Type B pancreatic cell (in vitro differentiated cells): ENCODE results near the gene OR8D2. TPM values are rescaled to one million over a fixed set of nuclear protein-coding genes. Genes with fewer than 3 reads are reported as not detected.

ENCODE experiments used
- DNase-seq: peaks from one replicate; pipeline ENCODE4 v3.0.0; 2021; ENCODE audit warnings: mixed read lengths; ENCODE audit not compliant: unreplicated experiment; ENCODE audit errors: extremely low spot score
- H3K27ac Mint-ChIP-seq: 2 replicates; pipeline ENCODE4 v1.8.0; 2021; ENCODE audit warnings: mild to moderate bottlenecking, mixed read lengths
- H3K27me3 Mint-ChIP-seq: 2 replicates; pipeline ENCODE4 v1.8.0; 2021; ENCODE audit warnings: mixed read lengths
- H3K36me3 Mint-ChIP-seq: 2 replicates; pipeline ENCODE4 v1.8.0; 2021; ENCODE audit warnings: mixed read lengths
- H3K4me1 Mint-ChIP-seq: one replicate; pipeline ENCODE4 v1.8.0; 2021; ENCODE audit warnings: mixed read lengths; ENCODE audit not compliant: unreplicated experiment
- H3K4me3 Mint-ChIP-seq: 2 replicates; pipeline ENCODE4 v1.8.0; 2021; ENCODE audit warnings: mild to moderate bottlenecking, mixed read lengths
- H3K9me3 Mint-ChIP-seq: 2 replicates; pipeline ENCODE4 v1.8.0; 2021; ENCODE audit warnings: mixed read lengths
- long read RNA-seq: library from polyadenylated mRNA; unstranded; transcript quantifications from one replicate; pipeline ENCODE4 v2.0.0, GENCODE V29; 2020
- total RNA-seq: library from RNA; stranded (reverse); gene quantifications from 2 replicates; pipeline ENCODE4 v1.2.1, GENCODE V29; 2021; ENCODE audit warnings: low replicate concordance
- TF ChIP-seq, protein P1 (sequence below): fragments of 200-600 bp; sonication (generic); conservative IDR thresholded peaks from 2 replicates; pipeline ENCODE4 v1.5.0; 2021; ENCODE audit warnings: antibody characterized with exemption, mild to moderate bottlenecking

The OR8D2 gene, protein sequence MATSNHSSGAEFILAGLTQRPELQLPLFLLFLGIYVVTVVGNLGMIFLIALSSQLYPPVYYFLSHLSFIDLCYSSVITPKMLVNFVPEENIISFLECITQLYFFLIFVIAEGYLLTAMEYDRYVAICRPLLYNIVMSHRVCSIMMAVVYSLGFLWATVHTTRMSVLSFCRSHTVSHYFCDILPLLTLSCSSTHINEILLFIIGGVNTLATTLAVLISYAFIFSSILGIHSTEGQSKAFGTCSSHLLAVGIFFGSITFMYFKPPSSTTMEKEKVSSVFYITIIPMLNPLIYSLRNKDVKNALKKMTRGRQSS
- not detected in 2 replicates for total RNA-seq
- long read RNA-seq: 0 reads

DNA sequence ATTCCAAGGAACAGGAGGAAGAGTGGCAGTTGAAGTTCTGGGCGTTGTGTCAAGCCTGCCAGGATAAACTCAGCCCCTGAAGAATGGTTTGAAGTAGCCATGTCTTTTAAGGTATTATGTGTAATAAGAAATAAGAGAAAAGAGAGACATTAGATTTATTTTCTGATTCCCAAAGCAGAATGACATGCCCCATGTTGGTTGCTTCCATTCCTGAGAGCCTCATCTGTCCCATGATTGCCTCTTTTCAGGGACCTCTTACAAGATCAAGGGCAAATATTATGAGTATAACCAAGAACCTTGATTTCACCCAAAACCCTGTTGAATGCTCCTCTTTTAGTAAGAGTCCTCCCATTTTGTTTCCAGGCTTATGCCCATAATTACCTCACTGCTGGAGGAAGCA, at the start of gene OR8D2:
OR8D2 (minus strand) TSS at position 101 of the 400 bp plus-strand sequence; CDS start at position 101, 0 bp downstream.
- no peaks in the 10 kb centered on the region for H3K36me3 Mint-ChIP-seq
- H3K27ac Mint-ChIP-seq: no peak within 1 kb of the TSS

DNA sequence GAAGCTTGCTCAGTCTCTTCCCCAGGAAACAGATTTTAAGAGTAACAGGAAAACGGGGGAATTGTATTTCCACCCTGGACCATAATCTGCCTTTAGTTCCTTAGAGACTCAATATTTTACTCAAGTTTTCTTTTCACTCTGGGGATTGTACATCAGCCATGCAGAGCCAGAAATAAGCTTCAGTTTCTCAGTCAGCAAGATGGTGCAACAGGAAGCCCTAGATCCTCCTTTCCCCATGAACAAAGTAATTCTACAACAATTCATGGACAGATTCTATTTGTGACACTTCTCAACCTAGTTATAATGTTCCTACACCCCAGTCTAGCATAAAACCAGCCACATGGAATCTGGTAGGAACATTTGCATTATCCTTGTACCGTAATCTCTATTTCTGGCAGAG, 39.6 kb upstream of the OR8D2 start:
- no peaks in the 10 kb centered on the region for H3K4me1 Mint-ChIP-seq

More for the DNA sequence above, at the start of gene OR8D2:
- TF ChIP-seq, protein P1, sequence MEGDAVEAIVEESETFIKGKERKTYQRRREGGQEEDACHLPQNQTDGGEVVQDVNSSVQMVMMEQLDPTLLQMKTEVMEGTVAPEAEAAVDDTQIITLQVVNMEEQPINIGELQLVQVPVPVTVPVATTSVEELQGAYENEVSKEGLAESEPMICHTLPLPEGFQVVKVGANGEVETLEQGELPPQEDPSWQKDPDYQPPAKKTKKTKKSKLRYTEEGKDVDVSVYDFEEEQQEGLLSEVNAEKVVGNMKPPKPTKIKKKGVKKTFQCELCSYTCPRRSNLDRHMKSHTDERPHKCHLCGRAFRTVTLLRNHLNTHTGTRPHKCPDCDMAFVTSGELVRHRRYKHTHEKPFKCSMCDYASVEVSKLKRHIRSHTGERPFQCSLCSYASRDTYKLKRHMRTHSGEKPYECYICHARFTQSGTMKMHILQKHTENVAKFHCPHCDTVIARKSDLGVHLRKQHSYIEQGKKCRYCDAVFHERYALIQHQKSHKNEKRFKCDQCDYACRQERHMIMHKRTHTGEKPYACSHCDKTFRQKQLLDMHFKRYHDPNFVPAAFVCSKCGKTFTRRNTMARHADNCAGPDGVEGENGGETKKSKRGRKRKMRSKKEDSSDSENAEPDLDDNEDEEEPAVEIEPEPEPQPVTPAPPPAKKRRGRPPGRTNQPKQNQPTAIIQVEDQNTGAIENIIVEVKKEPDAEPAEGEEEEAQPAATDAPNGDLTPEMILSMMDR: no peak
- H3K9me3 Mint-ChIP-seq: no peaks in the 10 kb centered on the region
- H3K4me1 Mint-ChIP-seq: no peaks in the 10 kb centered on the region
- no peak within 1 kb of the TSS for H3K4me3 Mint-ChIP-seq
- DNase-seq: no peak
- H3K27me3 Mint-ChIP-seq: peaks cover 21% of the 10 kb centered on the region

DNA sequence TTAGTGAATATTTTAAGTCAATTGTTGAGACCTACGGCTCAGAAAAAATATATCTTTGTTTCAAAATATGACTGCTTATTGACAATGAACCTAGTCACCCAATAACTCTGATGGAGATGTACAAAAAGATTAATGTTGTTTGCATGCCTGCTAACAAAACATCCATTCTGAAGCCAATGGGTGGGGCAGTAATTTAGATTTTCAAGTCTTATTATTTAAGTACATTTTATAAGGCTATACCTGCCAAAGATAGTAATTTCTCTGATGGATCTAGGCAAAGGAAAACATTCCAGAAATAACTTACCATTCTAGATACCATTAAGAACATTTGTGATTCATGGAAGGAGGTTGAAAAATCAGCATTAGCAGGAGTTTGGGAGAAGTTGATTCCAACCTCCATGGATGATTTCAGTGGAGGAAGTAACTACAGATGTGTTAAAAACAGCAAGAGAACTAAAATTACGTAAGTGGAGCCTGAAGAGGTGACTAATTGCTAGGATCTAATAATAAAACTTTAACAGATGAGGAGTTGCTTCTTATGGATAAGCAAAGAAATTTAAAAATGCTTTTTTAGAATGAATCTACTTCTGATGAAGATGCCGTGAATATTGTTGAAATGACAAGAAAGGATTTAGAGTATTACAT, 26.4 kb upstream of the OR8D2 start:
- Mint-ChIP-seq H3K27ac (no peak overlapping the region), H3K4me1 (no peaks in the 10 kb centered on the region), H3K4me3 (no peak overlapping the region), H3K9me3 (no peaks in the 10 kb centered on the region), H3K36me3 (no peaks in the 10 kb centered on the region), H3K27me3 (no peaks in the 10 kb centered on the region)
- TF ChIP-seq, protein P1: no peak
- DNase-seq: no peak

More for the DNA sequence above, 39.6 kb upstream of the OR8D2 start:
- Mint-ChIP-seq H3K27ac (no peak overlapping the region), H3K9me3 (no peaks in the 10 kb centered on the region), H3K27me3 (peaks cover 26% of the 10 kb centered on the region), H3K4me3 (no peak overlapping the region), H3K36me3 (no peaks in the 10 kb centered on the region)
- TF ChIP-seq, protein P1: no peak
- no peak for DNase-seq

DNA sequence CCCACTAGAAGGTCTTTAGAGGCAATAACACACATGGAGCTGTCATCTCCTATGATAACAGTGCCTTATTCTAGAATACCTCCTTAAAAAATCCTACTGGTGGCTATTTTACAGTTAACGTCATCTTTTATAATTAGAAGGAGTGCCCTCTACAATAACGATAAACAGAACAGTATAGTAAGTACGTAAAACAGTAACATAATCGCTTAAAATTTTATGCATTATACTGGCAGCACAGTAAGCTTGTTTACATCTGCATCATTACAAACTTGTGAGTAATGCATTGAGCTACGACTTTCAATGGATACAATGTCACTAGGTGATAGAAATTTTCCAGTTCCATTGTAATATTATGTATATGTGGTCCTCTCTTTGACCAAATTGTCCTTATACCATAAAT, 24.3 kb upstream of the OR8D2 start:
- no peak overlapping the region for H3K4me3 Mint-ChIP-seq
- no peaks in the 10 kb centered on the region for H3K36me3 Mint-ChIP-seq
- H3K27ac Mint-ChIP-seq: no peak overlapping the region
- H3K27me3 Mint-ChIP-seq: no peaks in the 10 kb centered on the region
- TF ChIP-seq, protein P1: no peak
- DNase-seq: no peak
- no peaks in the 10 kb centered on the region for H3K4me1 Mint-ChIP-seq
- H3K9me3 Mint-ChIP-seq: no peaks in the 10 kb centered on the region

DNA sequence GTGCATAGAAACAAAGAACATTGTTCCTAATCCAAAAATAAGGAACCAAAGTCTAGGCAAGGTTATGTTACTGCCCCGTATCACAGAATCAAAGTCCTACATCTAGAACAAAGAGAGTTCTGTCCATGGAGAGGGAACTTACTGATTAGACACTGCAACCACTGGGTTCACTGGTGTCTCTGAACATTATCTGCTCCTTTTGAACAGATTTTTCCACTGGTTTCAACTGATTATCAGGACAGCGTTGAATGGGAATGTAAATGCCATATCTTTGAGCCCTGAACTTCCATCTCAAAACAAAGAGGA, 20.1 kb upstream of the OR8D2 start:
- TF ChIP-seq, protein P1: no peak
- H3K36me3 Mint-ChIP-seq: no peaks in the 10 kb centered on the region
- DNase-seq: no peak
- no peaks in the 10 kb centered on the region for H3K9me3 Mint-ChIP-seq
- H3K4me1 Mint-ChIP-seq: no peaks in the 10 kb centered on the region
- no peak overlapping the region for H3K4me3 Mint-ChIP-seq
- no peak overlapping the region for H3K27ac Mint-ChIP-seq
- no peaks in the 10 kb centered on the region for H3K27me3 Mint-ChIP-seq
